ENCODE results near the gene CAMTA2.

GRCh38 chr17:4948931-4949320 is 38.5 kb downstream of the CAMTA2 start:
- TF ChIP-seq RAD21 (conservative IDR thresholded peaks at IDR 0.05): no peak
- TF ChIP-seq MXI1 (conservative IDR thresholded peaks at IDR 0.05; ENCODE audit: poor library complexity, severe bottlenecking): no peak
- TF ChIP-seq CTCF (IDR thresholded peaks at IDR 0.05; ENCODE audit: poor library complexity, severe bottlenecking): no peak
